Measurements from ENCODE around the gene TMEM26. TPM values are rescaled to one million over a fixed set of nuclear protein-coding genes. Genes with fewer than 3 reads are reported as not detected.
"Not testable (repeated sequence)": the region's sequence is repeated elsewhere in the genome, so short reads cannot be mapped to it uniquely, and the experiment has no call there.

Gene TMEM26
- polyA plus RNA-seq, 1 donor: 8.0 TPM

DNA sequence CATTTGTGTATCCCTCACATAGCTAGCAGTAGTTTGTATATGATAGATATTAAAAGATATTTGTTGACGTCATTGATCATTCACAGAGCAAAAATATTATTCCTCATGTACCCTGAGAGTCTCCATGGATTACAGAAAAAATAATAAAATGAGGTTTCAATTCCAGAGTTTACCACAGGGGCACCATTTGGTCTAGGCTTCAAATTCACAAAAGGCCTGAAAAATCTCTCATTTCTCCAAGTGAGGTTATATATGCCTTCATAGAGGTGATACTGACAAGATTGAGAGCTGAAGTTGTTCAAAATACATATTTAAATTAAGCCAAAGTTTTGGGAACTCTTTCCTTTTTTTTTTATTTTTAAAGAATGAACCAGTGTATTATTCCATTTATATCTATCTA, 52.7 kb downstream of the TMEM26 start:
- DNase-seq (ENCODE audit: low read depth): no peak

DNA sequence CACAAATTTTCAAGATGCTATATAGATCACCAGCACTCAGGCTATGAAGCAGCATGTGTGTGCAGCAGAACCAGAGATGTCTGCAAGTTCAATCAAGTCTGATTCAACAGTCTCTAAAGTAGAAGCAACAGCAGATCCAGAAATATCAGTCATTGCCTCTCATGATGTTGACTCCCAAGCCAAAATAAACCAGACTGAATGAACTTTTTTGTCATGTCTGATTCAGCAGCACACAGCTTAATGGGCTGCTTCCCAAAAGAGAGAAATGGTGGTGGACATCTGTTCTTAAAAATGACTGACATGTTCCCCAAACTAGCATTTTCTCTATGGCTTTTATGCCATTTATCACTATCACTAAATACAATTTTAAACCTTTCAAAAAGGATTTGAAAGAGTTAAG, 53.8 kb downstream of the TMEM26 start:
- DNase-seq (ENCODE audit: low read depth): no peak

DNA sequence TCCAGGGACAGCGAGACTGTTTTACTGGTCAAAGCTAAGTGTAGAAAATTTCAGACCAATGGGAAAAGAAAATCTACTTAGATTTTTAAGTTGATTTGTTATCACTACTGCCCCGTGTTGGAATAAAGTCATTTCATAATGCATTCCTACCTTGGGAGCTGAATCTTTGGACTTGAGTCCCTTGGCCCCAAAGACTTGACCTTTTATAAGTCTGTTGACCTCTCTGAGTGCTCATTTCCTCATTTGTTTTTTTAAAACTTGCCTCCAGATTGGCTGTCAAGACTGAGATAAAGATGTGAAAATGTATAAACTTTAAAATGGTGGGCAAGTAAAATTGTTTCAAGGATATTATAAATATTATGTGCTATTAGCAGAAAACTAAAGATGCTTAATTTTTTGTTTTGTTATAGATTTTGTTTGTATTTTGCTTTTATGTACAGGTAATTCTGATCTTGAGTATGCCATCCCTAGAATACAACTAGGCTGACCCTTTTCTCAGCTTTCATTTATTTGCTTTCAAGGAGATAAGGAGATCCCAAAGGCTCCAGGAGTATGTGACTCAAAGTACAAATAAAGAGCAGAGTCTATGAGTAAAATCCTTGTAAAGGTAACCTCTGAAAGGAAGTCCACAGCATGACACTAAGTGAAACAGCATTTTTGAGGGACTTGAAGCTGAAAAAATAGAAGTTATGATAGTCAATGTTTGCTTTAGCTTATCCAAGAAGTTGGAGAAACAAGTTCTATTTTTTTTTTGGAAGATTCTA, 54.6 kb downstream of the TMEM26 start:
- DNase-seq (ENCODE audit: low read depth): no peak

DNA sequence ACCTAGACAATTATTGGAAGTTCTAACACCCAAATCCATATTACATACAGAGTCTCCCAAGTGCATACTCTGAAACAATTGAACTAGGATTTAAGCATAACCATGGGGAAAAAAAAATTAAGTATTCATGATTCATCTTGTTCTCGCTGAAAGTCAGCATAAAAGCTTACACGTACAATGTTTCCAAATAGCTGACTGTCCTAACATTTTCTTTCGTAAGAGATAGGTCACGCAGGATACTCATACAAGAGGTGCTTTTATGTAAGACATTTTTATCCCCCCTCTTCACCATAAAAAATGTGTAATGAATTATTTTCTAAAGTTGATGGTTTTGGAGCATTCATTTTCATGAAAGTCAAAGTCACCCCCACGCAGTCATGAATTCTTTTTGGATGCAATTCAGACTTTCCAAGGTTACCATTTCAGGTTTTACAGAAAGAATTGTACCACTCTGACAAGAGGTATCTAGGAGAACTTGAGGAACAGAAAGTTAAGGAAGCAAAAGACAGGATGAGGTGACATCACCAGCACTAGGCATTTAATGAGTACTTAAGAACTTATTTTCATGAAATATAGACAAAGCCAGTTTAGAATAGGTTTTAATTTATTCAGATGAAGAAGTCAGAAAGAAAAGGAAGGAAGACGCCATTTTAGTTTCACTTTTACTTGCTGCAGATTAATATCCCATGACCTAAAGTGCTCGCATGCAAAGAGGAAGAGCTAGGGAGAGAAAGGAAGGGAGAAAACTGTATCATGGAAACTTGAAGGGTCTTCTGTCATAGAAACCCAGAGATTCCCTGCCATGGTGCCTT, 55.8 kb downstream of the TMEM26 start:
- DNase-seq (ENCODE audit: low read depth): no peak

DNA sequence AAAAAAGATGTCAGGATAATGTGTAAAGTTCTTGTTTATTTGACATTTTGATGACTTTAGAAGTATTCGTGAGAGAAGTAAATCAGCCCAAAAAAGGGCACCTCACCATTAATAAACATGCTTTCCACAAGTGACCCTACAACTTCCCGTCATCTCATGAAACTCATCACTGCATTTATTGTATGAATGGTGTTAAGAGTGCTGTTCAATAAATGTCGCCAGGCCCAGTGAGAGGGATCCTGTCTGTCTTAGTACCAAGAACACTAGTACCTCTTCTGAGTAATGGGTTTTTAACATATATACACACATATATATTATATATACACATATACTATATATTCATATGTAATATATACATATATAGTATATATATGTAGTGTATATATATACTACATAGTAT, 61.9 kb downstream of the TMEM26 start:
- DNase-seq (ENCODE audit: low read depth): no peak

DNA sequence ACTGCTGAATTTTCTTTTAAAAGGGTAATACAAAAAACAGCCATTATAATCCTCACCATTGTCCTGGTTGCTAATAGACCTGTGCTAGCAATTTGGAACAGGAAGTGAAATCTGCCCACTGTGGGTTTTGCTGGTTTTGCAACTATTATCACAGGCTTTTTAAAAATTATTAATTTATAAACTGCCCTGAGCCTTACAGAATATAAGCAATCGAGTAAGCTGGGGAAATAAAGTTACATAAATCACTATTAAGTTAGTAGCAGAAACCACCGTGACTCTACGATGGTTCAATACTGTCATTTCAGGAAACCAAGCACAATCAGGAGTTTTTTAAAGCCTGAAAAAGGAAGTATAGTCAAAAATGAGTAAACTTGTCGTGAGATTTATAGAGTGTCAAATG, 62.3 kb downstream of the TMEM26 start:
- no peak for DNase-seq (ENCODE audit: low read depth)

DNA sequence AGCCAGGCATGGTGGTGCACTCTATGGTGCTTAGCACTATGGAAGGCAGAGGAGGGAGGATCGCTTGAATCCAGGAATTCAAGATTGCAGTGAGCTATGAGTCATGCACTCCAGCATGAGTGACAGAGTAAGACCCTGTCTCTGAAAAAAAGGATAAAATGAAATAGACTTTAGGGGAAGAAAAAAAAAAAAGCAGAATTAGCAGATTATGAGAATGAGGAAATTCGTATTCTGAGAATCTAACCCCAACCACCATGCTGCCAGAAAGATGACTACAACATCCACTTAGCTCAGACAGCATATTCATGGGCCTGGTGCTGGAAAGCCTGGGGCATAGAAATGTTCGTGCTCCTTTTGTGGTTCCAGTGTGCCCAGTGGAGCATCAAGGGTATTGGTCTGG, 63.3 kb downstream of the TMEM26 start:
- no peak for DNase-seq (ENCODE audit: low read depth)

DNA sequence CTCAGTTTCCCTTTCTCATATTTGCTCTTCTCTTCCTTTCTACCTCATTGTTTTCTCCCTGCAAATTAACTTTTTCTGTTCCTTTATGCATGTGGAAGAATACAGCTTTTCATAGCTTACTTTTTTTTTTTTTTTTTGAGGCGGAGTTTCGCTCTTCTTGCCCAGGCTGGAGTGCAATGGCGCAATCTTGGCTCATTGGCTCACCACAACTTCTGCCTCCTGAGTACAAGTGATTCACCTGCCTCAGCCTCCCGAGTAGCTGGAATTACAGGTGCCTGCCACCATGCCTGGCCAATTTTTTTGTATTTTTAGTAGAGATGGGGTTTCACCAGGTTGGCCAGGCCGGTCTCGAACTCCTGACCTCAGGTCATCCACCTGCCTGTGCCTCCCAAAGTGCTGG, 64.2 kb downstream of the TMEM26 start:
- DNase-seq (ENCODE audit: low read depth): not testable (repeated sequence)

DNA sequence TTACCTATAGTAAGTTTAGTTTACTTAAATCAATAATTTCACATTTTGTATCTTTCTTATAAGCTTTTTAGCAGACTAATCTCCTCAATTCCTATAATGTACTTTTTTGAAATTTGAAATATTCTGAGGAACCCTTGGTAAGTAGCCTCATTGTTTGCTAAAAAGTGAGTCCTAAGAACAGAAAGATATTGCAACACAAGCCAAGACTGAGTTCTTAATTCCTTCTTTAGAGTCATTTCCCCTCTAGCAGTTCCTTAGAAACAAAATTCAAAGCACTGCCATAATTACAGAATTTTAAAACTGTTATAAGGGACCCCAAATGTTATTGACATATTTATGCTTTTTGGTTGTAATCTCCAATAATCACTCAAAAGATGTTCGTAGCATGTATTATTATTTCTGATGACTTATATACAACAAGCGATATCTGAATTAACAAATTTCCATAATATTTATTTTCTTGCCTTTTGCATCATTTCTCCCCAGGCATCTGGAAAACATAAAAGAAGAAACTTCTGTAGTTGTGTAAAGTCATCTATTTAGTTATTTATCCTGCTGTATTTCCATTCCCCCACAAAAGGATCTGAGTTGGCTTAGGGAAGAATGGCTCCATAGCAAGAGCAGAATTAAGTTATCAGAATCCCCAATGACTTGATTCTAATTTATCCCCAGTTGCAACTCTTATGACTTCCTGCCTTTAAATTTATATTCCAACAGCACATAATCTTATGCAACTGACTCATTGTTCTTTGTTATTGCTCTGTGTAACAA, 67.8 kb downstream of the TMEM26 start:
- no peak for DNase-seq (ENCODE audit: low read depth)

DNA sequence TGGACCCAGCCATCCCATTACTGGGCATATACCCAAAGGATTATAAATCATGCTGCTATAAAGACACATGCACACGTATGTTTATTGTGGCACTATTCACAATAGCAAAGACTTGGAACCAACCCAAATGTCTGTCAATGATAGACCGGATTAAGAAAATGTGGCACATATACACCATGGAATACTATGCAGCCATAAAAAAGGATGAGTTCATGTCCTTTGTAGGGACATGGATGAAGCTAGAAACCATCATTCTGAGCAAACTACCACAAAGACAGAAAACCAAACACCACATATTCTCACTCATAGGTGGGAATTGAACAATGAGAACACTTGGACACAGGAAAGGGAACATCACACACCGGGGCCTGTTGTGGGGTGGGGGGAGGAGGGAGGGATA, 72.0 kb downstream of the TMEM26 start:
- not testable (repeated sequence) for DNase-seq (ENCODE audit: low read depth)

DNA sequence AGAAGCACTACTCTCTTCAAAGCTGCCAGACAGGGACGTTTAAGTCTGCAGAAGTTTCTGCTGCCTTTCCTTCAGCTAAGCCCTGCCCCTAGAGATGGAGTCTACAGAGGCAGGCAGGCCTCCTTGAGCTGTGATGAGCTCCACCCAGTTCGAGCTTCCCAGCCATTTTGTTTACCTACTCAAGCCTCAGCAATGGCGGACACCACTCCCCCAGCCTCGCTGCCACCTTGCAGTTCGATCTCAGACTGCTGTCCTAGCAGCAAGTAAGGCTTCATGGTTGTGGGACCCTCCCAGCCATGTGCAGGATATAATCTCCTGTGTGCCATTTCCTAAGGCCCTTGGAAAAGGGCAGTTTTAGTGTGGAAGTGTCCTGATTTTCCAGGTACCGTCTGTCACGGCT, 74.3 kb downstream of the TMEM26 start:
- DNase-seq (ENCODE audit: low read depth): no peak

DNA sequence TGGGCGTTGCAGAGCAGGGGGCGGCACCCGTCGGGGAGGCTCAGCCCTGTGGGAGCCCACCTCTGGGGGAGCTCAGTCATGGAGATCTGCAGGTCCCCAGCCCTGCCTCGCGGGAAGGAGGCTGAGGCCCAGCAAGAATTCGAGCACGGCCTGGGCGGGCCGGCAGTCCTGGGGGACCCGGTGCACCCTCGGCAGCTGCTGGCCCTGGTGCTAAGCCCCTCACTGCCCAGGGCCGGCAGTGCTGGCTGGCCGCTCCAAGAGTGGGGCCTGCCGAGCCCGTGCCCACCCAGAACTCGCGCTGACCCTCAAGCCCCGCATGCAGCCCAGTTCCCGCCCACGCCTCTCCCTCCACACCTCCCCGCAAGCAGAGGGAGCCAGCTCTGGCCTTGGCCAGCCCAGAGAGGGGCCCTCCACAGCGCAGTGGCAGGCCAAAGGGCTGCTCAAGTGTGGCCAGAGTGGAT, 76.2 kb downstream of the TMEM26 start:
- no peak for DNase-seq (ENCODE audit: low read depth)

DNA sequence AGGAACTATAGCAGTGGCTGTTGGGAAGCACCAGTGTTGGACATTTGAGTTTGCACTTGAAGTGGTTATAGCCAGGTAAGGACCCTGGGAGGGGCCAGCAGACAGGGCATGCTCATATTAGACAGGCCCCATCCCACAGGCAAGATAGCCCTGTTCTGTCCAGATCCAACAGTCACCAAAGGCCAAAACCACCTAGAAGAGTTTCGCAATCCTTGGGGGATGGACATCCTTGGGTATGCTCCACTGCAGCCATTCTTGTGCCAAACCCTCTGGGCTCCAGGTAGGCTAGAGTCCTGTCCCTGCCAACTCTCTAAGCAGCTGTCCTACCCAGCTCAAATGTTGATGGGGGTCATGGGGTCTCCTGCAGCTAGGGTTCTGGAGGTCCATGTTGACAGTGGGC, 76.8 kb downstream of the TMEM26 start:
- DNase-seq (ENCODE audit: low read depth): no peak

DNA sequence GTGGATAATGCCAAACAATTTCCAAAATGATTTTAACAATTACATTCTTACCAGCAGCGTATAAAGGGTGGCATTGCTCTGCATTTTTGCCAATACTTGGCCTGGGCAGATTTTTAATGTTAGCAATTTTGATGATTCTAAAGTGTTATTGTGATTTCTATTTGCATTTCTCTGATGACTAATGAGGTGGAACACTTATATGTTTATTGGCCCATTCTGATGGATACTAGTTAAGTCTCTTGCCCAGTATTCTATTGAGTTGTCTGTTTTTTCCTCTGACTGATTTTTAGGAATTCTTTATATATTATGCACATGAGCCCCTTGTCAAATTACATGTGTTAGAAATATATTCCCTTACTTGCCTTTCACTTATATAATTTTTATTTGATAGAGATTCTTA, 86.8 kb downstream of the TMEM26 start:
- DNase-seq (ENCODE audit: low read depth): no peak

DNA sequence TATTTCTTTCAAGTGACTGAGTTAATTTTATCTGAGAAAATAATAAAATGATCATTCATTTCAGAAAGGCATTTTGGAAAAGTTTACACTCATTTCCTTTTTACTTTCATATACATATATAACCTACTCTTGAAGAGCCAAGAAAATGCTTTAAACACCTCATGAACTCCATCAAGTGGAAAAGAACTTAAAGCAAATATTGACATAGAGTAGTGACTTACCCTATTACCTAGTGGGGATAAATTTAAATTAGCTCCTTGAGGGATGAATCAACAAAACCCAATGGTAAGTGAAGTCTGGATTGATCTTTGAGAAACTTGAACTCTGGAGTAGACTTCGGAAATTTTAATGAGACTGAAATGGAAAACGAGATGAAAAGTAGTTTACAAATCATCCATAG, 88.6 kb downstream of the TMEM26 start:
- DNase-seq (ENCODE audit: low read depth): no peak

DNA sequence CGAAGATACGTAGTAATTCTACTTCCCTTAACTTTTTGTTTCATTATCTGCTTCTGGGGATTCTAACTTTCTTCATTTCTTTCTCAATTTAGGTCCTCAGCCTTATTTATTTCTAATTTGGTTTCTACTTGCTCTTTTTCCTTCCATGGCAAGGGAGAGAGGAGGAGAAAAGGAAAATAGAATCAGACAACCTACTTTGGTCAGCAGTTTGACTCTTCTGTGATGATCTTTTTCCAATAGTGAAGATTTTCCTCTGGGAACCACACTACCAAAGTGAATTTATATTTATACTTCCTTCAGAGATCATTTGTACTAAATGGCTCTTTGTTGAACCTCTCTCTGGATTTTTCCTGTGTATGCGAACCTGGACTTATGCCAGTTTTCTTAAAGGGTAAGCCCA, 90.2 kb downstream of the TMEM26 start:
- no peak for DNase-seq (ENCODE audit: low read depth)

DNA sequence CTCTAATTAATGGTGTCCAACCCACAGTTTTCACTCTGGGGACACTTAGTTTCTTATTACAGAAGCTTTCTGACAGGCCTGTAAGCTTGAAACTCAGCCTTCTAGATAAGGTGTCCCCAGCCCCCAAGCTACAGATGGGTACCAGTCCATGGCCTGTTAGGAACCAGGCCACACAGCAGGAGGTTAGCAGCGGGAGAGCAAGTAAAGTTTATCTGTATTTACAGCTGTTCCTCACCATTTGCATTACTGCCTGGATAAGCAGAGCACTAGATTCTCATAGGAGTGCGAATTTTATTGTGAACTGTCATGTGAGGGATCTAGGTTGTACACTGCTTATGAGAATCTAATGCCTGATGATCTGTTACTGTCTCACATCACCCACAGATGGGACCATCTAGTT, 93.7 kb downstream of the TMEM26 start:
- DNase-seq (ENCODE audit: low read depth): no peak

DNA sequence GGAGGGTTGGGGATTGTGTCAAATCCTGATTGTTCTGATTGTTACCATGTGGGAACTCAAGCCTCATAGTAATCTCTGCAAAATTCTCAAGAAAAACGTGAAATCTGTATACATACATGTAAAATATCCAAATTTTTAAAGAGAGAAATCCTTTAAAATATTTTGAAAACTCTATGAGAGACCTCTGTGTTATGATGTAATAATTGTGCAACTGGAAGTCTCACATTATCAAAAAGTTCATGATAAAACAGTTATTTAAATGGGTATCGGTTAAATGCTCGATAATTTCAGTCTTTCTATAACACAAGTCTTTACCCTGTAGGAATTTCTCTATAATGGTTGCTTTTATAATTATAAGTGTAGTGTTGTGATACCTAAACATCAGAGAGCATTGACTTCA, 95.5 kb downstream of the TMEM26 start:
- no peak for DNase-seq (ENCODE audit: low read depth)

Measured in forelimb muscle (tissue), 1 donor.